ENCODE results near the gene PHLPP1. TPM values are rescaled to one million over a fixed set of nuclear protein-coding genes. Genes with fewer than 3 reads are reported as not detected.

Gene PHLPP1
- total and polyA plus RNA-seq, 2 of the 13 experiments (the other 11 are each of a cell fraction or from before 2014, with no cell fraction given), result 9.8 to 18.5 TPM

GRCh38 chr18:63017977-63018376, 302.6 kb downstream of the PHLPP1 start:
- H3K4me1 ChIP-seq (ENCODE audit: insufficient read depth, low read length), result no peaks in the 10 kb centered on the region
- ChIA-PET POLR2A (no interaction called here), CTCF (ENCODE audit: low intra/inter-chr PET ratio, low total read pairs) (no interaction called here)
- H3K27me3 ChIP-seq (ENCODE audit: control insufficient read depth in 1 of 2, insufficient read depth in 2 of 2, low read length in 2 of 2), result peaks cover 0 to 4% of the 10 kb centered on the region in 2 experiments; a peak in 3 of 5 replicates
- H3K4me2 ChIP-seq (ENCODE audit: low read depth, low read length), result no peak overlapping the region
- in situ Hi-C loops (cut with HindIII; ENCODE audit: extremely low pct_ligation_motif_present, low pct_unique_long_range_greater_than_20kb), result loop anchor here (5.0 to 25.0 kb wide), 2 partner anchors 304 to 819 kb away; no protein-coding TSS in a partner anchor
- H3K9me3 ChIP-seq (ENCODE audit: low read length), result no peaks in the 10 kb centered on the region
- BruUV-seq (replicated peaks), result no TSS peak
- TF ChIP-seq TRIM24 (CRISPR knock-in tag; IDR thresholded peaks at IDR 0.05) (no peak), DPF2 (CRISPR knock-in tag; IDR thresholded peaks at IDR 0.05; ENCODE audit: borderline replicate concordance, low read depth) (no peak), MAZ (IDR thresholded peaks at IDR 0.05; ENCODE audit: borderline replicate concordance, low read depth, low read length) (no peak), MAZ (CRISPR knock-in tag; IDR thresholded peaks at IDR 0.05; ENCODE audit: low read depth) (no peak), ZNF563 (CRISPR knock-in tag; IDR thresholded peaks at IDR 0.05) (no peak), PRDM10 (CRISPR knock-in tag; IDR thresholded peaks at IDR 0.05; ENCODE audit: low read depth) (no peak), MTERF4 (CRISPR knock-in tag; IDR thresholded peaks at IDR 0.05) (no peak), ZFP1 (CRISPR knock-in tag; IDR thresholded peaks at IDR 0.05) (no peak), ZNF496 (CRISPR knock-in tag; IDR thresholded peaks at IDR 0.05; ENCODE audit: insufficient replicate concordance) (no peak), PAWR (CRISPR knock-in tag; IDR thresholded peaks at IDR 0.05; ENCODE audit: borderline replicate concordance) (no peak), IKZF1 (IDR thresholded peaks at IDR 0.05) (no peak), KAT7 (CRISPR knock-in tag; IDR thresholded peaks at IDR 0.05; ENCODE audit: borderline replicate concordance) (no peak), TRAFD1 (CRISPR knock-in tag; IDR thresholded peaks at IDR 0.05; ENCODE audit: borderline replicate concordance) (no peak), ZNF704 (CRISPR knock-in tag; IDR thresholded peaks at IDR 0.05; ENCODE audit: borderline replicate concordance) (no peak), HIC2 (CRISPR knock-in tag; IDR thresholded peaks at IDR 0.05; ENCODE audit: low read depth) (no peak), ZNF879 (CRISPR knock-in tag; IDR thresholded peaks at IDR 0.05) (no peak)
- H2AFZ ChIP-seq (ENCODE audit: low read length), result no peak overlapping the region
- no peak overlapping the region for H3K4me3 ChIP-seq (replicated peaks in 1 of 3; ENCODE audit: insufficient read depth in 1 of 3, low read depth in 2 of 3, low read length in 3 of 3)
- no peaks in the 10 kb centered on the region for H4K20me1 ChIP-seq (ENCODE audit: insufficient read depth, low read length)
- no peaks in the 10 kb centered on the region for H3K36me3 ChIP-seq (replicated peaks in 1 of 2; ENCODE audit: control insufficient read depth in 1 of 2, insufficient read depth in 2 of 2, low read length in 2 of 2)
- no peak overlapping the region for H3K27ac ChIP-seq (ENCODE audit: extremely low read length, insufficient read depth, low read length)
- intact Hi-C loops (cut with micrococcal nuclease; ENCODE audit: unreplicated experiment), result loop anchor here (5.0 kb wide), 1 partner anchor 54 kb away; no protein-coding TSS in a partner anchor
- no peak for DNase-seq (ENCODE audit: low spot score)
- no peak for ATAC-seq
- H3K9ac ChIP-seq (ENCODE audit: insufficient read depth, low read depth, low read length), result no peak overlapping the region
- H3K79me2 ChIP-seq (ENCODE audit: insufficient read depth, low read length), result no peaks in the 10 kb centered on the region
- no peak for FAIRE-seq
